Gastrocnemius medialis (tissue), 4 donors: Measurements from ENCODE around the gene RNF220. TPM values are rescaled to one million over a fixed set of nuclear protein-coding genes. Genes with fewer than 3 reads are reported as not detected.

Source experiments
- ATAC-seq, 2 donors: fragments of 150-250 bp; one replicate each; pipeline ENCODE4 v1.9.1; 2016
- DNase-seq, 2 donors: peaks; one replicate each; pipeline ENCODE4 v3.0.0-alpha.2; 2019
- H3K27ac ChIP-seq, 4 donors: fragments of 200-600 bp; sonication (generic); 1 replicate in 1 of 4; 2 replicates in 3 of 4; pipeline ENCODE4 v1.5.1; 2016 to 2018; ENCODE audit warnings: mild to moderate bottlenecking in 2 of 4, moderate library complexity in 1 of 4
- H3K27me3 ChIP-seq, 3 donors: fragments of 200-600 bp; sonication (generic) in 2 of 3; 1 replicate in 1 of 3; 2 replicates in 2 of 3; pipeline versions ENCODE4 v1.5.1 to v1.6.0; 2016 to 2019; ENCODE audit warnings: mild to moderate bottlenecking in 1 of 3, moderate library complexity in 1 of 3
- H3K36me3 ChIP-seq, 2 donors: fragments of 200-600 bp; sonication (generic) in 1 of 2; one replicate each; pipeline ENCODE4 v1.5.1; 2017 to 2018
- H3K4me1 ChIP-seq, 2 donors: fragments of 200-600 bp; sonication (generic) in 1 of 2; one replicate each; pipeline ENCODE4 v1.5.1; 2016 to 2017; ENCODE audit warnings: mild to moderate bottlenecking in 2 of 2
- H3K4me3 ChIP-seq, 4 donors: fragments of 200-600 bp; sonication (generic) in 3 of 4; 1 replicate in 1 of 4; 2 replicates in 3 of 4; pipeline ENCODE4 v1.5.1; 2016 to 2019; ENCODE audit warnings: mild to moderate bottlenecking in 2 of 4
- H3K9me3 ChIP-seq, 3 donors: fragments of 200-600 bp; sonication (generic) in 2 of 3; 1 replicate in 1 of 3; 2 replicates in 2 of 3; pipeline ENCODE4 v1.5.1; 2016 to 2019
- CTCF ChIP-seq, 5 experiments: fragments of 450-650 bp in 3 of 5; fragments of 200-600 bp in 2 of 5; sonication (generic) in 2 of 5; IDR thresholded peaks in 4 of 5; conservative IDR thresholded peaks in 1 of 5; 1 replicate in 4 of 5; 2 replicates in 1 of 5; pipeline ENCODE4 v1.5.1; 2016 to 2019; ENCODE audit warnings: antibody characterized with exemption in 5 of 5, mild to moderate bottlenecking in 3 of 5, moderate library complexity in 3 of 5
- POLR2A ChIP-seq, 2 donors: fragments of 450-650 bp; IDR thresholded peaks; one replicate each; pipeline ENCODE4 v1.6.1; 2017; ENCODE audit warnings: antibody characterized with exemption in 2 of 2, mild to moderate bottlenecking in 2 of 2, moderate library complexity in 2 of 2
- in situ Hi-C, 4 donors: fragments of 200-750 bp; cut with MboI; loops; one replicate each; pipeline versions ENCODE4 v1.15.0 to v1.8.0; 2017; ENCODE audit warnings: low sequenced_read_pairs in 4 of 4
- intact Hi-C: fragments of 100-400 bp; cut with DNase I; formaldehyde crosslinking; loops from one replicate; pipeline ENCODE4 v1.15.1; 2023; ENCODE audit warnings: low total_unique reads
- total RNA-seq, 4 donors: library from RNA; depleted of rRNA; stranded (reverse); fragments of >200 nt; gene quantifications; one replicate each; pipeline versions ENCODE4 v1.1.0 to v1.2.3, GENCODE V29; 2016

Gene RNF220
- total RNA-seq, 4 donors from 2014 or later, result 91.2 to 172 (median 128) TPM

DNA sequence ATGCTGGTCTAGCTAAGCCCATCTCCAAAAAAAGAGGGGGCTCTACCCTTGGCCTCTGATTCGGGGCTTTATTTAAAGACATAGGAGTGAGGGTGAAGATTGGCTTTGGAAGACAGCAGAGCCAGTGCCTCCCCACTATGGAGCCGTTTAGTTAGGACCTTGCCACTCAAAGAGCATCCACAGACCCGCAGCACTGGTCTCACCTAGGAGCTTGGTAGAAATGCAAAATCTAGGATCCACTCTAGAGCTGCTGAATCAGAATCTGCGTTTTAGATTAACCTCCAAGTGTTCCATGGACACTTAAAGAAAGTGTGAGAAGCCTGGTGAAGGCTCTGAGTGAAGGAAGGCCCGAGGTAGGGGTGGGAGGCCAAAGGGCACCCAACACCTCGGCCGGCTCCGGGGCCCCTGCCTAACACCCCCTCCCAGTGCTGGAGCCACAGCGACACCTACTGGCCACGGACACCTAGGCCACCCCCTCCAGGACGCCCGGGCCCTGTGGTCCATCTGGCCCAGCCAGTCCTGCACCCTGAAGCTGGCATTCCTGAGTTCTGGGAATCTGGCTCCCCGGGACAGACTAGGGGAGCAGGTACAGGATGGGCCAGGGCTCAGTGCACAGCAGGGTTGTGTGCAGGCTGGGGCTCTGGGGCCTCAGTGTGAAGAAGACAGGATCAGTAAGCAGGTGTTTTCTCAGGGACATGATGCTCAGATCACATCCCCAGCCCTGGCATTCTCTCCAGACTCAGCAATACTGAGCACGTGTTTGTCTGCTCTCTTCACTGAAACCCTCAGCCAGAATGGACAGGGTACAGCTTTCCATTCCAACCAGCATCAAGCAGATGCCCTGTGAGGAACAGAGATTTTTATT is 190.0 kb downstream of the RNF220 start:
- peak; percentile 55 to 77 for ATAC-seq
- intact Hi-C loops (loop anchor here (1.0 to 10.0 kb wide), 3 partner anchors 218 to 590 kb away; no protein-coding TSS in a partner anchor), in situ Hi-C loops (loop anchor here (5.0 to 25.0 kb wide), 6 partner anchors 208 to 383 kb away; partner anchors contain the start of gene DMAP1 (in 4 of the 4))
- H3K4me1 ChIP-seq, result no peaks in the 10 kb centered on the region
- H3K4me3 ChIP-seq, result no peak overlapping the region
- no peaks in the 10 kb centered on the region for H3K36me3 ChIP-seq
- peaks cover 0 to 10% (median 0%) of the 10 kb centered on the region in 3 donors for H3K27me3 ChIP-seq
- H3K9me3 ChIP-seq, result no peaks in the 10 kb centered on the region
- no peak overlapping the region for H3K27ac ChIP-seq
- peak; percentile 83 to 97 (median 93) for TF ChIP-seq CTCF (IDR thresholded peaks at IDR 0.05 in 4 of 5, conservative IDR thresholded peaks at IDR 0.05 in 1 of 5)
- TF ChIP-seq POLR2A (IDR thresholded peaks at IDR 0.05), result no peak
- DNase-seq, result peak; percentile 54

GRCh38 chr1:44596511-44596910 is 191.5 kb downstream of the RNF220 start:
- Histone ChIP-seq H3K4me1 (no peaks in the 10 kb centered on the region), H3K36me3 (no peaks in the 10 kb centered on the region), H3K9me3 (no peaks in the 10 kb centered on the region), H3K27ac (no peak overlapping the region), H3K4me3 (no peak overlapping the region), H3K27me3 (peaks cover 0 to 10% (median 0%) of the 10 kb centered on the region in 3 donors)
- intact Hi-C loops, result loop anchor here (5.0 to 10.0 kb wide), 2 partner anchors 219 to 592 kb away; no protein-coding TSS in a partner anchor
- no peak for ATAC-seq
- in situ Hi-C loops, result loop anchor here (5.0 to 25.0 kb wide), 6 partner anchors 209 to 384 kb away; partner anchors contain the start of gene DMAP1 (in 4 of the 4)
- TF ChIP-seq CTCF (IDR thresholded peaks at IDR 0.05 in 4 of 5, conservative IDR thresholded peaks at IDR 0.05 in 1 of 5) (no peak), POLR2A (IDR thresholded peaks at IDR 0.05) (no peak)
- no peak for DNase-seq

GRCh38 chr1:44598167-44598566 is 193.1 kb downstream of the RNF220 start:
- Histone ChIP-seq H3K4me1 (peaks cover 0 to 7% of the 10 kb centered on the region in 2 donors), H3K9me3 (no peaks in the 10 kb centered on the region), H3K27ac (no peak overlapping the region), H3K27me3 (peaks cover 0 to 10% (median 0%) of the 10 kb centered on the region in 3 donors), H3K36me3 (no peaks in the 10 kb centered on the region), H3K4me3 (no peak overlapping the region)
- intact Hi-C loops, result loop anchor here (5.0 to 10.0 kb wide), 2 partner anchors 221 to 593 kb away; no protein-coding TSS in a partner anchor
- ATAC-seq, result no peak
- no peak for DNase-seq
- TF ChIP-seq CTCF (IDR thresholded peaks at IDR 0.05 in 4 of 5, conservative IDR thresholded peaks at IDR 0.05 in 1 of 5), result no peak
- TF ChIP-seq POLR2A (IDR thresholded peaks at IDR 0.05), result no peak
- in situ Hi-C loops, result loop anchor here (5.0 to 25.0 kb wide), 6 partner anchors 211 to 386 kb away; partner anchors contain the start of gene DMAP1 (in 4 of the 4)

DNA sequence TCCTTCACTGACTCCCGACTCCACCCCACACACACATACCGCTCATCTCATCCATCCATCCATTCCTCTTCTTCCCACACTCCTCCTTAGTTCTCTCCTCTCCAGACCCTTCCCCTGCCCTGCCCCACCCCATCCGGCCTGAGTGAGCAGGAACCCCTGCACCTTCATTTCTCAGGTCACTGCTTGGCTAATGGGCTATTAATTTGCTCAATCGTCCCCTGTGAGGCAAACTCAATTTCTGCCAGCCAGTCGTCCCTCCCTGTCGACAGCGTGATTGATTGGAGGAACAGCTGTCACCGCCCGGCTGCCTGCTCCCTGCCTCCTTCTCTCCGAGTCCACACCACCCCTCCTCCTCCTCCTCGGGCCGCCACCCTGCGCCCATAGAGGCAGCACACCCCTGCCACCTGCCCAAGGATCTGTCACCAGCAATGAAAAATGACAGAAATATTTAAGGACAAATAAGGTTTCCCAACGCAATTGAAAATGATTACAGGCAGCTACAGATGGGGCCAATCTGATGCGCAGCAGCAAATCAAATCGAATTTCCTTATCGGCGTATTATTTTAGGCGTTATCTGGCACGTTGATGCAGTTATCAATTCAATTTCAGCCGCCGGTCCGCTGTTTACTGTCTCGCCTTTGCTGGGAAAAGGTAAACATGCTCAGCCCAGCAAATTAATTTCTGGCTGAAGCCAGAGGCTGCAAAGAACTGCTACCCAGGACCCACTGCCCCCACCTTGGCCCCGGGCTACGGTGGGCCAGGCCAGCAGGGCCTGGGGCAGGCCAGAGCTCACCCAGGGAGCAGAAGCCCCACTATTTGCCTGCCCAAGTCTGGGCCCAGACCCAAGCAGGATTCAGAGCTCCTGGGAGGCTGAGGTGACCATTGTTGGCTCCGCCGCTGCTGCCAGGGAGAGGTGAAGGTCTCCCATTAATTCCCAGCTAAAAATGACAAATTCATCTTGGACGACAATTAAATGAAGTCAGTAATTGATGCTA is 197.9 kb downstream of the RNF220 start:
- in situ Hi-C loops (loop anchor here in 1 of 4 donors (10.0 kb wide), 1 partner anchor 52 kb away; no protein-coding TSS in a partner anchor), intact Hi-C loops (no loop called here)
- Histone ChIP-seq H3K36me3 (no peaks in the 10 kb centered on the region), H3K27ac (no peak overlapping the region), H3K27me3 (peaks cover 0 to 7% (median 0%) of the 10 kb centered on the region in 3 donors), H3K9me3 (no peaks in the 10 kb centered on the region), H3K4me1 (peaks cover 0 to 12% of the 10 kb centered on the region in 2 donors), H3K4me3 (no peak overlapping the region)
- ATAC-seq (peak; percentile 69 to 88), DNase-seq (peak; percentile 20 to 60)
- TF ChIP-seq POLR2A (IDR thresholded peaks at IDR 0.05) (no peak), CTCF (IDR thresholded peaks at IDR 0.05 in 4 of 5, conservative IDR thresholded peaks at IDR 0.05 in 1 of 5) (no peak)
